Measurements from ENCODE around the gene MCTP1.

DNA sequence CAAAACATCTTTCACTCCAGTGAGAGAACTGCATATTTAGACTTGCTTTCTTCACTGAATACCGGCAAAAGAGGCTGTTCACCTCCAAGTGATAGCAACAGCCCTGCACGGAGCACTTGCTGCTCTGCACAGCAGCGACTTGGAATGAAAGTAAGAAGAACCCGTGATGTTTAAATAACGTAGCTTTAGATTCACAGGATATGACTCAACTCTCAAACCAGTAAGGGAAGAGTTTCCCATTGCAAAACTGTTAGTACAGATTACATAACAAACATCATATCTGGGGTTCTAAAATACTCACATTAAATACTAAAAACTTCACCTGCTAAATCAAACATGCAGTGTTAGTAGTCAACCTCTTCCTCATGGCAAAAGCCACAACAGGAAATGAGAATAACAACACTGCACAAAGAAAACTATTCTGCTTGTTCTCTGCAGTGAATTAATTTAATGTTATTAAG lies 203.4 kb downstream of the MCTP1 start:
- TF ChIP-seq POLR2AphosphoS5 (IDR thresholded peaks at IDR 0.05; ENCODE audit: borderline replicate concordance, low read depth, low read length) = no peak
- TF ChIP-seq EZH2 (IDR thresholded peaks at IDR 0.05) = no peak
- no peak for TF ChIP-seq FOXP2 (optimal IDR thresholded peaks at IDR 0.05; ENCODE audit: control extremely low read depth, extremely low read length, insufficient read depth)
